HepG2 (cell line): ENCODE measurements around the gene SMYD2. TPM values are rescaled to one million over a fixed set of nuclear protein-coding genes. Genes with fewer than 3 reads are reported as not detected.
A peak's percentile ranks its signal among the peaks of the same experiment; 100 is the strongest.

Experiments
- ATAC-seq: fragments of 200-7000 bp; cut with Tn5 transposase; 3 replicates; pipeline ENCODE4 v1.9.1; 2020; ENCODE audit warnings: mild to moderate bottlenecking, moderate library complexity
- BruUV-seq: library from RNA; stranded (reverse); fragments of 400-500 nt; replicated peaks from 2 replicates; lab custom pipeline; 2021; lab: Mats Ljungman, UMichigan
- CTCF ChIA-PET: fragments of 300-600 bp; formaldehyde crosslinking; extraction: SDS; loops from one replicate; lab custom pipeline; 2021; ENCODE audit warnings: low total read pairs, inconsistent platforms, low intra/inter-chr PET ratio; lab: Yijun Ruan, JAX
- POLR2A ChIA-PET: fragments of 350-600 bp; sonication (Branson Sonifier 250); formaldehyde crosslinking; loops from one replicate; lab custom pipeline; 2020; ENCODE audit warnings: antibody characterized with exemption, inconsistent platforms; lab: Yijun Ruan, JAX
- DNase-seq: peaks from one replicate; pipeline ENCODE4 v3.0.0-alpha.2; 2015; ENCODE audit warnings: low spot score
- FAIRE-seq: peaks from 3 replicates; lab custom pipeline; 2011; peaks lifted over from hg19 to GRCh38; lab: Jason Lieb, UNC
- H2AFZ ChIP-seq: one replicate; pipeline ENCODE4 v1.6.1; 2011; ENCODE audit warnings: low read length, inconsistent platforms
- H3K27ac ChIP-seq: fragments of 300-600 bp; 3 replicates; pipeline ENCODE4 v1.8.0; 2011; ENCODE audit warnings: mixed run types, mild to moderate bottlenecking, mixed read lengths, low read length, inconsistent platforms; ENCODE audit not compliant: insufficient read depth; ENCODE audit errors: extremely low read length
- H3K27me3 ChIP-seq, 2 experiments: fragments of 200-600 bp in 1 of 2; 2 replicates in 1 of 2; 3 replicates in 1 of 2; pipeline versions ENCODE4 v1.6.0 to v1.8.0; 2011; ENCODE audit warnings: low read length in 2 of 2, mild to moderate bottlenecking in 2 of 2, moderate library complexity in 2 of 2, inconsistent platforms in 1 of 2; ENCODE audit not compliant: insufficient read depth in 2 of 2, control insufficient read depth in 1 of 2
- H3K36me3 ChIP-seq, 2 experiments: fragments of 200-600 bp in 1 of 2; replicated peaks in 1 of 2; 2 replicates in 1 of 2; 3 replicates in 1 of 2; pipeline versions ENCODE4 v1.5.1 to v1.8.0; 2011; ENCODE audit warnings: low read length in 2 of 2, inconsistent platforms in 1 of 2; ENCODE audit not compliant: insufficient read depth in 2 of 2, control insufficient read depth in 1 of 2
- H3K4me1 ChIP-seq: 2 replicates; pipeline ENCODE4 v1.5.1; 2012; ENCODE audit warnings: low read length, inconsistent platforms; ENCODE audit not compliant: insufficient read depth
- H3K4me2 ChIP-seq: 2 replicates; pipeline ENCODE4 v1.6.0; 2011; ENCODE audit warnings: low read depth, low read length, inconsistent platforms
- H3K4me3 ChIP-seq, 3 experiments: fragments of 200-600 bp in 1 of 3; sonication (generic), shearing (Covaris generic) in 1 of 3; replicated peaks in 1 of 3; 2 replicates each; pipeline ENCODE4 v1.5.1; 2011 to 2016; ENCODE audit warnings: low read length in 3 of 3, inconsistent platforms in 2 of 3, low read depth in 2 of 3, mild to moderate bottlenecking in 2 of 3, control low read depth in 1 of 3, mixed read lengths in 1 of 3; ENCODE audit not compliant: insufficient read depth in 1 of 3
- H3K79me2 ChIP-seq: one replicate; pipeline ENCODE4 v1.6.1; 2011; ENCODE audit warnings: low read length, inconsistent platforms; ENCODE audit not compliant: insufficient read depth
- H3K9ac ChIP-seq: 2 replicates; pipeline ENCODE4 v1.6.0; 2011; ENCODE audit warnings: mild to moderate bottlenecking, low read depth, low read length, inconsistent platforms; ENCODE audit not compliant: insufficient read depth
- H3K9me3 ChIP-seq: 2 replicates; pipeline ENCODE4 v1.5.1; 2012; ENCODE audit warnings: mild to moderate bottlenecking, low read length
- H4K20me1 ChIP-seq: 2 replicates; pipeline ENCODE4 v1.6.0; 2011; ENCODE audit warnings: inconsistent platforms, mild to moderate bottlenecking, low read length, moderate library complexity; ENCODE audit not compliant: insufficient read depth
- ATF6 ChIP-seq: sonication (generic); formaldehyde crosslinking; conservative IDR thresholded peaks from 2 replicates; pipeline ENCODE4 v1.4.0; 2020; ENCODE audit warnings: missing genetic modification reagents
- BORCS8-MEF2B ChIP-seq: sonication (generic); formaldehyde crosslinking; IDR thresholded peaks from 2 replicates; pipeline ENCODE4 v1.8.0; 2022; ENCODE audit warnings: mild to moderate bottlenecking, missing genetic modification reagents
- FOXC1 ChIP-seq: sonication (generic); formaldehyde crosslinking; IDR thresholded peaks from 2 replicates; pipeline ENCODE4 v1.8.0; 2022; ENCODE audit warnings: mild to moderate bottlenecking, missing genetic modification reagents, borderline replicate concordance
- MEF2D ChIP-seq: sonication (generic); formaldehyde crosslinking; IDR thresholded peaks from 2 replicates; pipeline ENCODE4 v1.5.1; 2020; ENCODE audit warnings: mild to moderate bottlenecking, missing genetic modification reagents
- NR3C1 ChIP-seq: sonication (generic); formaldehyde crosslinking; IDR thresholded peaks from 2 replicates; pipeline ENCODE4 v1.4.0; 2020; ENCODE audit warnings: missing genetic modification reagents
- RFXAP ChIP-seq: sonication (generic); formaldehyde crosslinking; IDR thresholded peaks from 2 replicates; pipeline ENCODE4 v1.4.0; 2020; ENCODE audit warnings: missing genetic modification reagents, borderline replicate concordance
- SALL2 ChIP-seq: sonication (generic); formaldehyde crosslinking; IDR thresholded peaks from 2 replicates; pipeline ENCODE4 v1.8.1; 2023; ENCODE audit warnings: mild to moderate bottlenecking, missing genetic modification reagents, inconsistent platforms
- SMC3 ChIP-seq: IDR thresholded peaks from 2 replicates; pipeline ENCODE4 v1.6.1; 2011; ENCODE audit warnings: low read length, improper control_type of control experiment
- SMYD3 ChIP-seq: sonication (generic); formaldehyde crosslinking; IDR thresholded peaks from 2 replicates; pipeline ENCODE4 v1.8.1; 2023; ENCODE audit warnings: mild to moderate bottlenecking, missing genetic modification reagents
- WIZ ChIP-seq: sonication (generic); formaldehyde crosslinking; IDR thresholded peaks from 2 replicates; pipeline ENCODE4 v1.5.1; 2020; ENCODE audit warnings: mild to moderate bottlenecking, missing genetic modification reagents
- ZFP82 ChIP-seq: sonication (generic); formaldehyde crosslinking; IDR thresholded peaks from 2 replicates; pipeline ENCODE4 v1.5.1; 2020; ENCODE audit warnings: mild to moderate bottlenecking, missing genetic modification reagents, borderline replicate concordance
- ZNF335 ChIP-seq: sonication (generic); formaldehyde crosslinking; IDR thresholded peaks from 2 replicates; pipeline ENCODE4 v1.4.0; 2020; ENCODE audit warnings: missing genetic modification reagents
- ZNF788 ChIP-seq: sonication (generic); formaldehyde crosslinking; IDR thresholded peaks from 2 replicates; pipeline ENCODE4 v1.5.0; 2020; ENCODE audit warnings: mild to moderate bottlenecking, missing genetic modification reagents, borderline replicate concordance
- WGBS: methylation state at CpG from one replicate; pipeline ENCODE4 v1.1.6; 2017; ENCODE audit warnings: low lambda C conversion rate; 5-methylcytosine and 5-hydroxymethylcytosine counted together
- in situ Hi-C: cut with HindIII; loops from 2 replicates; pipeline ENCODE4 v1.10.0; 2017; ENCODE audit warnings: low pct_unique_long_range_greater_than_20kb; ENCODE audit not compliant: extremely low pct_ligation_motif_present
- intact Hi-C: fragments of 100-400 bp; cut with micrococcal nuclease; formaldehyde crosslinking; loops from one replicate; pipeline ENCODE4 v1.10.0; 2022; ENCODE audit not compliant: unreplicated experiment
- polyA plus RNA-seq, 8 experiments: library from polyadenylated mRNA; depleted of rRNA in 3 of 8; stranded (reverse) in 7 of 8; unstranded in 1 of 8; fragments of >200 nt; fragmentation: Illumina TruSeq in 4 of 8; extraction: Trizol in 4 of 8; gene quantifications; 2 replicates each; pipeline versions ENCODE4 v1.2.1 to v1.2.3, GENCODE V29; 2011 to 2016; ENCODE audit warnings: low read depth in 4 of 8, missing spikeins in 1 of 8, mixed read lengths in 1 of 8; ENCODE audit not compliant: insufficient read depth in 1 of 8
- total RNA-seq, 5 experiments: library from RNA; depleted of rRNA; stranded (reverse); fragments of >200 nt; fragmentation: Illumina TruSeq; extraction: Trizol; gene quantifications; 2 replicates each; pipeline ENCODE4 v1.2.3, GENCODE V29; 2016; ENCODE audit warnings: low read depth in 1 of 5
- TF ChIP-seq, protein P1 (sequence below): sonication (generic); formaldehyde crosslinking; IDR thresholded peaks from 2 replicates; pipeline ENCODE4 v1.5.1; 2020; ENCODE audit warnings: mild to moderate bottlenecking, moderate library complexity, missing genetic modification reagents
- TF ChIP-seq, protein P2 (sequence below): sonication (generic); formaldehyde crosslinking; IDR thresholded peaks from 2 replicates; pipeline ENCODE4 v1.5.0; 2020; ENCODE audit warnings: mild to moderate bottlenecking, missing genetic modification reagents, moderate library complexity

Gene SMYD2
- total and polyA plus RNA-seq, 2 of the 13 experiments (the other 11 are each of a cell fraction or from before 2014, with no cell fraction given), result 72.7 to 139 TPM

GRCh38 chr1:214331827-214332423, 51.0 kb downstream of the SMYD2 start (continued):
- no peak for TF ChIP-seq SMYD3 (CRISPR knock-in tag)
- peak; percentile 52 for TF ChIP-seq SMC3
- TF ChIP-seq ATF6 (CRISPR knock-in tag), result no peak

GRCh38 chr1:214332946-214333798, 52.2 kb downstream of the SMYD2 start:
- DNase-seq, result peak; percentile 23
- FAIRE-seq, result no peak
- no peak overlapping the region for H3K27ac ChIP-seq
- no peaks in the 10 kb centered on the region for H3K79me2 ChIP-seq
- no TSS peak for BruUV-seq
- no peaks in the 10 kb centered on the region for H3K27me3 ChIP-seq
- H3K9me3 ChIP-seq, result no peaks in the 10 kb centered on the region
- peaks cover 3% of the 10 kb centered on the region for H4K20me1 ChIP-seq
- POLR2A ChIA-PET, result no interaction called here
- peak; percentile 64 for ATAC-seq
- no peaks in the 10 kb centered on the region for H3K4me1 ChIP-seq
- H3K9ac ChIP-seq, result no peak overlapping the region
- WGBS, result 81% methylated on average over 5 of the region's 6 CpGs
- in situ Hi-C loops (loop anchor here (5.0 to 10.0 kb wide), 3 partner anchors 71 to 252 kb away; no protein-coding TSS in a partner anchor), intact Hi-C loops (loop anchor here (1.0 to 10.0 kb wide), 2 partner anchors 252 to 1192 kb away; no protein-coding TSS in a partner anchor)
- H3K36me3 ChIP-seq, result peaks cover 25 to 78% of the 10 kb centered on the region in 2 experiments
- CTCF ChIA-PET, result interaction anchor here (1.2 to 8.2 kb wide), 5 partner anchors 71 to 295 kb away, joined by 3 to 82 read pairs (median 10); no protein-coding TSS in a partner anchor
- H2AFZ ChIP-seq, result no peak overlapping the region
- H3K4me2 ChIP-seq, result no peak overlapping the region
- no peak overlapping the region for H3K4me3 ChIP-seq
- TF ChIP-seq NR3C1 (no peak), ZNF788 (CRISPR knock-in tag) (no peak), ZNF335 (no peak), BORCS8-MEF2B (CRISPR knock-in tag) (no peak), MEF2D (CRISPR knock-in tag) (no peak), WIZ (CRISPR knock-in tag) (no peak), RFXAP (no peak), FOXC1 (CRISPR knock-in tag) (no peak), SALL2 (CRISPR knock-in tag) (0 out of 2 replicates have a peak, but pooled peaks have one; percentile 25), ZFP82 (CRISPR knock-in tag) (no peak)
- TF ChIP-seq, protein P1, sequence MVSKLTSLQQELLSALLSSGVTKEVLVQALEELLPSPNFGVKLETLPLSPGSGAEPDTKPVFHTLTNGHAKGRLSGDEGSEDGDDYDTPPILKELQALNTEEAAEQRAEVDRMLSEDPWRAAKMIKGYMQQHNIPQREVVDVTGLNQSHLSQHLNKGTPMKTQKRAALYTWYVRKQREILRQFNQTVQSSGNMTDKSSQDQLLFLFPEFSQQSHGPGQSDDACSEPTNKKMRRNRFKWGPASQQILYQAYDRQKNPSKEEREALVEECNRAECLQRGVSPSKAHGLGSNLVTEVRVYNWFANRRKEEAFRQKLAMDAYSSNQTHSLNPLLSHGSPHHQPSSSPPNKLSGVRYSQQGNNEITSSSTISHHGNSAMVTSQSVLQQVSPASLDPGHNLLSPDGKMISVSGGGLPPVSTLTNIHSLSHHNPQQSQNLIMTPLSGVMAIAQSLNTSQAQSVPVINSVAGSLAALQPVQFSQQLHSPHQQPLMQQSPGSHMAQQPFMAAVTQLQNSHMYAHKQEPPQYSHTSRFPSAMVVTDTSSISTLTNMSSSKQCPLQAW (CRISPR knock-in tag), result no peak
- TF ChIP-seq, protein P2, sequence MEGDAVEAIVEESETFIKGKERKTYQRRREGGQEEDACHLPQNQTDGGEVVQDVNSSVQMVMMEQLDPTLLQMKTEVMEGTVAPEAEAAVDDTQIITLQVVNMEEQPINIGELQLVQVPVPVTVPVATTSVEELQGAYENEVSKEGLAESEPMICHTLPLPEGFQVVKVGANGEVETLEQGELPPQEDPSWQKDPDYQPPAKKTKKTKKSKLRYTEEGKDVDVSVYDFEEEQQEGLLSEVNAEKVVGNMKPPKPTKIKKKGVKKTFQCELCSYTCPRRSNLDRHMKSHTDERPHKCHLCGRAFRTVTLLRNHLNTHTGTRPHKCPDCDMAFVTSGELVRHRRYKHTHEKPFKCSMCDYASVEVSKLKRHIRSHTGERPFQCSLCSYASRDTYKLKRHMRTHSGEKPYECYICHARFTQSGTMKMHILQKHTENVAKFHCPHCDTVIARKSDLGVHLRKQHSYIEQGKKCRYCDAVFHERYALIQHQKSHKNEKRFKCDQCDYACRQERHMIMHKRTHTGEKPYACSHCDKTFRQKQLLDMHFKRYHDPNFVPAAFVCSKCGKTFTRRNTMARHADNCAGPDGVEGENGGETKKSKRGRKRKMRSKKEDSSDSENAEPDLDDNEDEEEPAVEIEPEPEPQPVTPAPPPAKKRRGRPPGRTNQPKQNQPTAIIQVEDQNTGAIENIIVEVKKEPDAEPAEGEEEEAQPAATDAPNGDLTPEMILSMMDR (CRISPR knock-in tag), result peak; percentile 78
